GM12864 (cell line): ENCODE results near the gene NT5C1A.

Source experiments
- DNase-seq: peaks from one replicate; pipeline ENCODE4 v3.0.0-alpha.2; 2011; ENCODE audit warnings: low read depth
- H3K4me3 ChIP-seq: 2 replicates; pipeline ENCODE4 v1.5.1; 2011; ENCODE audit warnings: mild to moderate bottlenecking, low read depth, low read length, control low read depth
- CTCF ChIP-seq: IDR thresholded peaks from 2 replicates; pipeline ENCODE4 v1.5.1; 2011; ENCODE audit warnings: low read depth, mild to moderate bottlenecking, moderate library complexity, low read length, control low read depth, inconsistent platforms; ENCODE audit errors: missing control alignments

Gene NT5C1A

GRCh38 chr1:39683591-39684312 is 11.8 kb upstream of the NT5C1A start:
- TF ChIP-seq CTCF = no peak
- no peak overlapping the region for H3K4me3 ChIP-seq
- DNase-seq = no peak

- H3K4me3 ChIP-seq = no peak overlapping the region
- TF ChIP-seq CTCF = no peak
- no peak for DNase-seq
Observed at GRCh38 chr1:39681999-39682398, 10.1 kb upstream of the NT5C1A start.

- DNase-seq = no peak
- no peak overlapping the region for H3K4me3 ChIP-seq
- no peak for TF ChIP-seq CTCF
Observed at GRCh38 chr1:39681294-39681693, 9.4 kb upstream of the NT5C1A start.

- DNase-seq = no peak
- H3K4me3 ChIP-seq = no peak overlapping the region
- TF ChIP-seq CTCF = no peak
Observed at GRCh38 chr1:39680751-39681150, 8.8 kb upstream of the NT5C1A start.

GRCh38 chr1:39679821-39680220 is 7.9 kb upstream of the NT5C1A start:
- no peak for TF ChIP-seq CTCF
- no peak overlapping the region for H3K4me3 ChIP-seq
- no peak for DNase-seq

- no peak for TF ChIP-seq CTCF
- DNase-seq = no peak
- H3K4me3 ChIP-seq = no peak overlapping the region
Observed at GRCh38 chr1:39678889-39679288, 7.0 kb upstream of the NT5C1A start.

GRCh38 chr1:39677645-39678044 is 5.7 kb upstream of the NT5C1A start:
- H3K4me3 ChIP-seq = no peak overlapping the region
- DNase-seq = no peak
- TF ChIP-seq CTCF = no peak
